Right lobe of liver (tissue), 4 donors: Measurements from ENCODE around the gene SCAPER.

Experiments
- POLR2A ChIP-seq: fragments of 450-650 bp; IDR thresholded peaks from one replicate; pipeline ENCODE4 v1.6.1; 2017; ENCODE audit warnings: antibody characterized with exemption, mild to moderate bottlenecking
- TF ChIP-seq, protein P1 (sequence below), 4 donors: fragments of 200-600 bp in 3 of 4; fragments of 450-650 bp in 1 of 4; IDR thresholded peaks; one replicate each; pipeline versions ENCODE4 v1.5.1 to v1.8.0; 2016 to 2022; ENCODE audit warnings: antibody characterized with exemption in 4 of 4, mild to moderate bottlenecking in 2 of 4
- donor health status: DM: no; HTN: no; CAD: no.
- donor health status: DM: no; HTN: no; CAD: no.
- donor health status: DM: no; HTN: yes; CAD: no.

DNA sequence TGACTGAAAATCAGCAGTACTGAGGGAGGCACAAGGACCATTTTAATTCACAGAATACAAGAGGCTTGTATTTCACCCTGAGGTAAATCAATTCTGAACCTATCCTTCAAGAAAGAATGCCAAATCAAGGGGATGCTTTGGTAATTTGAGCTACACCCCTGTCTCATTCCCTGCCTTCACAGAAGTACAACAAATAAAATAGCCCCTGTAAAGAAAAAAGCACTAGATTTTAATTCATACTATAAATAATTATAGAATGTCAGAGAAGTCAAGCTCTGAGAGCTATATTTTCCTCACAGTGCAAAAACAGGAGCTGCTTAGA is 319.6 kb downstream of the SCAPER start:
- TF ChIP-seq POLR2A: no peak
- TF ChIP-seq, protein P1, sequence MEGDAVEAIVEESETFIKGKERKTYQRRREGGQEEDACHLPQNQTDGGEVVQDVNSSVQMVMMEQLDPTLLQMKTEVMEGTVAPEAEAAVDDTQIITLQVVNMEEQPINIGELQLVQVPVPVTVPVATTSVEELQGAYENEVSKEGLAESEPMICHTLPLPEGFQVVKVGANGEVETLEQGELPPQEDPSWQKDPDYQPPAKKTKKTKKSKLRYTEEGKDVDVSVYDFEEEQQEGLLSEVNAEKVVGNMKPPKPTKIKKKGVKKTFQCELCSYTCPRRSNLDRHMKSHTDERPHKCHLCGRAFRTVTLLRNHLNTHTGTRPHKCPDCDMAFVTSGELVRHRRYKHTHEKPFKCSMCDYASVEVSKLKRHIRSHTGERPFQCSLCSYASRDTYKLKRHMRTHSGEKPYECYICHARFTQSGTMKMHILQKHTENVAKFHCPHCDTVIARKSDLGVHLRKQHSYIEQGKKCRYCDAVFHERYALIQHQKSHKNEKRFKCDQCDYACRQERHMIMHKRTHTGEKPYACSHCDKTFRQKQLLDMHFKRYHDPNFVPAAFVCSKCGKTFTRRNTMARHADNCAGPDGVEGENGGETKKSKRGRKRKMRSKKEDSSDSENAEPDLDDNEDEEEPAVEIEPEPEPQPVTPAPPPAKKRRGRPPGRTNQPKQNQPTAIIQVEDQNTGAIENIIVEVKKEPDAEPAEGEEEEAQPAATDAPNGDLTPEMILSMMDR (IDR thresholded peaks at IDR 0.05): no peak
